Smooth muscle cell (in vitro differentiated cells): ENCODE measurements around the gene FZD1. TPM values are rescaled to one million over a fixed set of nuclear protein-coding genes. Genes with fewer than 3 reads are reported as not detected.

ENCODE experiments used
- DNase-seq: peaks from one replicate; lab custom pipeline; 2025; ENCODE audit not compliant: unreplicated experiment; lab: John Stamatoyannopoulos, UW
- H2AFZ ChIP-seq: fragments of 200-600 bp; sonication (generic); 2 replicates; pipeline ENCODE4 v1.6.0; 2016; ENCODE audit warnings: antibody characterized with exemption, low read depth, mild to moderate bottlenecking
- H3F3A ChIP-seq: fragments of 200-600 bp; sonication (generic); 2 replicates; pipeline ENCODE4 v1.6.0; 2017; ENCODE audit warnings: antibody characterized with exemption, low read depth
- H3K27ac ChIP-seq: fragments of 200-600 bp; sonication (generic); 2 replicates; pipeline ENCODE4 v1.5.1; 2016; ENCODE audit warnings: low read depth, mild to moderate bottlenecking
- H3K27me3 ChIP-seq: fragments of 200-600 bp; sonication (generic); 2 replicates; pipeline ENCODE4 v1.6.1; 2016; ENCODE audit warnings: low read depth, mild to moderate bottlenecking
- H3K36me3 ChIP-seq: fragments of 200-600 bp; sonication (generic); 2 replicates; pipeline ENCODE4 v1.5.1; 2016; ENCODE audit warnings: low read depth
- H3K4me1 ChIP-seq: fragments of 200-600 bp; sonication (generic); 2 replicates; pipeline ENCODE4 v1.5.1; 2016; ENCODE audit warnings: low read depth
- H3K4me2 ChIP-seq: fragments of 200-600 bp; sonication (generic); 2 replicates; pipeline ENCODE4 v1.6.0; 2016; ENCODE audit warnings: mild to moderate bottlenecking
- H3K4me3 ChIP-seq: fragments of 200-600 bp; sonication (generic); 2 replicates; pipeline ENCODE4 v1.5.1; 2016; ENCODE audit warnings: mild to moderate bottlenecking
- H3K79me2 ChIP-seq: fragments of 200-600 bp; sonication (generic); 2 replicates; pipeline ENCODE4 v1.6.0; 2016; ENCODE audit warnings: low read depth, mild to moderate bottlenecking
- H3K9ac ChIP-seq: fragments of 200-600 bp; sonication (generic); 2 replicates; pipeline ENCODE4 v1.6.0; 2016; ENCODE audit warnings: low read depth
- H3K9me3 ChIP-seq: fragments of 200-600 bp; sonication (generic); replicated peaks from 2 replicates; pipeline ENCODE4 v1.5.1; 2016; ENCODE audit warnings: low read depth
- H4K20me1 ChIP-seq: fragments of 200-600 bp; sonication (generic); 2 replicates; pipeline ENCODE4 v1.6.0; 2016; ENCODE audit warnings: low read depth
- CTCF ChIP-seq: fragments of 200-600 bp; sonication (generic); IDR thresholded peaks from 2 replicates; pipeline ENCODE4 v1.5.1; 2017; ENCODE audit warnings: borderline replicate concordance, mild to moderate bottlenecking, antibody characterized with exemption; ENCODE audit not compliant: insufficient read depth, poor library complexity, severe bottlenecking
- WGBS: methylation state at CpG from one replicate; pipeline ENCODE4 v1.1.7; 2016; ENCODE audit warnings: low lambda C conversion rate; 5-methylcytosine and 5-hydroxymethylcytosine counted together
- polyA plus RNA-seq: library from polyadenylated mRNA; unstranded; fragments of >200 nt; fragmentation: Nextera tagmentation; extraction: Ambion mirVana; gene quantifications from 2 replicates; pipeline ENCODE4 v1.2.1, GENCODE V29; 2016
- total RNA-seq: library from RNA; depleted of rRNA; stranded (reverse); fragments of >200 nt; gene quantifications from 2 replicates; pipeline ENCODE4 v1.2.3, GENCODE V29; 2014

Gene FZD1
- total and polyA plus RNA-seq, 2 experiments from 2014 or later: 32.4 to 36.2 TPM

GRCh38 chr7:91319351-91319750, 55.1 kb downstream of the FZD1 start:
- WGBS: 94% methylated on average over 4 of the region's 4 CpGs
- Histone ChIP-seq H3K79me2 (no peaks in the 10 kb centered on the region), H3K36me3 (no peaks in the 10 kb centered on the region), H4K20me1 (no peaks in the 10 kb centered on the region), H3K4me1 (no peaks in the 10 kb centered on the region), H3K9ac (no peak overlapping the region), H3K27ac (no peak overlapping the region), H2AFZ (no peak overlapping the region), H3K4me2 (no peak overlapping the region), H3F3A (peaks cover 4% of the 10 kb centered on the region), H3K9me3 (no peaks in the 10 kb centered on the region), H3K27me3 (no peaks in the 10 kb centered on the region), H3K4me3 (no peak overlapping the region)
- DNase-seq: no peak
- no peak for TF ChIP-seq CTCF

- H3K79me2 ChIP-seq: no peaks in the 10 kb centered on the region
- DNase-seq: no peak
- H4K20me1 ChIP-seq: no peaks in the 10 kb centered on the region
- WGBS: 69% methylated on average over 4 of the region's 4 CpGs
- H3K9me3 ChIP-seq: no peaks in the 10 kb centered on the region
- peak overlapping the region; percentile 22 for H3K4me2 ChIP-seq
- H3K9ac ChIP-seq: no peak overlapping the region
- H2AFZ ChIP-seq: peak overlapping the region; percentile 46
- H3F3A ChIP-seq: peaks cover 4% of the 10 kb centered on the region
- H3K4me1 ChIP-seq: peaks cover 2% of the 10 kb centered on the region
- no peak for TF ChIP-seq CTCF
- no peaks in the 10 kb centered on the region for H3K36me3 ChIP-seq
- H3K27me3 ChIP-seq: no peaks in the 10 kb centered on the region
- no peak overlapping the region for H3K27ac ChIP-seq
- H3K4me3 ChIP-seq: no peak overlapping the region
Measured at GRCh38 chr7:91320366-91321078, 56.3 kb downstream of the FZD1 start.
